ENCODE measurements around the gene CDADC1. TPM values are rescaled to one million over a fixed set of nuclear protein-coding genes. Genes with fewer than 3 reads are reported as not detected.

CDADC1 gene
- total and polyA plus RNA-seq, 2 of the 13 experiments (the other 11 are each of a cell fraction or from before 2014, with no cell fraction given), result 2.4 to 9.0 TPM

DNA sequence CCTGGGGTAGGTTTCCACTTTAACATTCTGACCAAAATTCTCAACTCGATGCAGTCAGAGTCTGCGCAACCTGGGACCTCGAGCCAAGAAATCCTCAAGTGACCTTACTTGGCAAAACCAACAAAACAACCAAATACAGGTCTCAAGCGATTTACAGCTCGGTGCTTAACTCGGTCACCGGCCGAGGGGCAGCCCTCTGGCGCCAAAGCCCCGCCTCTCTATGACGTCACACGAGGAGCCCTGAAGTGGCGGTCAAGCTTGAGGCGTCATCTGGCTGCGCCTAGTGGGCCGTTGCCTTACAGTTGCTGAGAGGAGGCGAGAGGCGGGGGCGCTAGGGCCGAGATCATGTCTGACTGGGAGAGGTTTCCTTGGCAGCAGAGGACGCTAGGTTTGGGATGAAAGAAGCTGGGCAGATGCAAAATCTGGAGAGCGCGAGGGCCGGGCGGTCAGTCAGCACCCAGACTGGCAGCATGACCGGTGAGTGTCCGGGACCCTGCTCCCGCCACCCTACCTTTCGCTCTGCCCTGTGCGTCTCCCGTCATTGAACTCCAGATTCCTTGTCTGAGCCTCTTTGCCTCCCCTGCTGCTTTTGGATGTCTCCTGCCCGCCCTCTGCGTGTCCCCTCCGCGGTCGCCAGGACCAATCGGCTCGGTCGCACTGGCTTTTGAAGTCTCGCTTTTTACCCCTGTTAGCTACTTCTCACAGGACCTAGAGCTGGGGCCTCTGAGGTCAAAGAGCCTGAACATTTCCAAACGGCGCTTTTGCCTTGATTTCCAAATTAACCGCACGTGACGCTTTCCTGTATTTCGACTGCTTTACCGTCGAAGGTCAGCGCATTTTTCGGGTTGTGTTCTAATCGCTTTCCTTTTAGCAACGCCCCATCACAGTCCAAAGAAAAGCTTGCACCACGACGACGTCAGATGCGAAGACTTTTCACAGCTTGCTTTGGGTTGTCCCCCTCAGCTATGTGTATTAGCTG is at the start of gene CDADC1 (continued):
- TF ChIP-seq, protein P1, sequence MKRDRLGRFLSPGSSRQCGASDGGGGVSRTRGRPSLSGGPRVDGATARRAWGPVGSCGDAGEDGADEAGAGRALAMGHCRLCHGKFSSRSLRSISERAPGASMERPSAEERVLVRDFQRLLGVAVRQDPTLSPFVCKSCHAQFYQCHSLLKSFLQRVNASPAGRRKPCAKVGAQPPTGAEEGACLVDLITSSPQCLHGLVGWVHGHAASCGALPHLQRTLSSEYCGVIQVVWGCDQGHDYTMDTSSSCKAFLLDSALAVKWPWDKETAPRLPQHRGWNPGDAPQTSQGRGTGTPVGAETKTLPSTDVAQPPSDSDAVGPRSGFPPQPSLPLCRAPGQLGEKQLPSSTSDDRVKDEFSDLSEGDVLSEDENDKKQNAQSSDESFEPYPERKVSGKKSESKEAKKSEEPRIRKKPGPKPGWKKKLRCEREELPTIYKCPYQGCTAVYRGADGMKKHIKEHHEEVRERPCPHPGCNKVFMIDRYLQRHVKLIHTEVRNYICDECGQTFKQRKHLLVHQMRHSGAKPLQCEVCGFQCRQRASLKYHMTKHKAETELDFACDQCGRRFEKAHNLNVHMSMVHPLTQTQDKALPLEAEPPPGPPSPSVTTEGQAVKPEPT (CRISPR knock-in tag; IDR thresholded peaks at IDR 0.05; ENCODE audit: low read depth), result no peak
- TF ChIP-seq KAT7 (CRISPR knock-in tag; IDR thresholded peaks at IDR 0.05; ENCODE audit: borderline replicate concordance), result no peak; the same call in 1 of the 2 replicates
- peak; percentile 70 for TF ChIP-seq PHF8 (CRISPR knock-in tag; IDR thresholded peaks at IDR 0.05)
- TF ChIP-seq ZNF282 (IDR thresholded peaks at IDR 0.05; ENCODE audit: partially characterized antibody), result no peak
- peak; percentile 79 for TF ChIP-seq RFX3 (CRISPR knock-in tag; IDR thresholded peaks at IDR 0.05)
- TF ChIP-seq, protein P2, sequence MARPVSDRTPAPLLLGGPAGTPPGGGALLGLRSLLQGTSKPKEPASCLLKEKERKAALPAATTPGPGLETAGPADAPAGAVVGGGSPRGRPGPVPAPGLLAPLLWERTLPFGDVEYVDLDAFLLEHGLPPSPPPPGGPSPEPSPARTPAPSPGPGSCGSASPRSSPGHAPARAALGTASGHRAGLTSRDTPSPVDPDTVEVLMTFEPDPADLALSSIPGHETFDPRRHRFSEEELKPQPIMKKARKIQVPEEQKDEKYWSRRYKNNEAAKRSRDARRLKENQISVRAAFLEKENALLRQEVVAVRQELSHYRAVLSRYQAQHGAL (CRISPR knock-in tag; IDR thresholded peaks at IDR 0.05; ENCODE audit: not compliant biosample characterization), result no peak
- 0 out of 2 replicates have a peak, but pooled peaks have one; percentile 50 for TF ChIP-seq SAFB2 (CRISPR knock-in tag; IDR thresholded peaks at IDR 0.05; ENCODE audit: borderline replicate concordance, low read depth)
- peak; percentile 40 for TF ChIP-seq FOXA3 (CRISPR knock-in tag; IDR thresholded peaks at IDR 0.05)
- TF ChIP-seq SIN3A (IDR thresholded peaks at IDR 0.05; ENCODE audit: borderline replicate concordance, low read depth, low read length), result peak; percentile 79
- TF ChIP-seq ZFP90 (CRISPR knock-in tag; IDR thresholded peaks at IDR 0.05; ENCODE audit: borderline replicate concordance), result 0 out of 2 replicates have a peak, but pooled peaks have one; percentile 17
- 0 out of 2 replicates have a peak, but pooled peaks have one; percentile 30 for TF ChIP-seq RFXAP (CRISPR knock-in tag; IDR thresholded peaks at IDR 0.05; ENCODE audit: borderline replicate concordance)
- TF ChIP-seq CBX1 (IDR thresholded peaks at IDR 0.05; ENCODE audit: low read depth), result peak; percentile 23
- no peak for TF ChIP-seq NKX3-1 (CRISPR knock-in tag; IDR thresholded peaks at IDR 0.05)
- TF ChIP-seq ZNF546 (CRISPR knock-in tag; conservative IDR thresholded peaks at IDR 0.05), result no peak
- 0 out of 2 replicates have a peak, but pooled peaks have one; percentile 16 for TF ChIP-seq ZNF619 (CRISPR knock-in tag; IDR thresholded peaks at IDR 0.05)
- no peak for TF ChIP-seq NRL (CRISPR knock-in tag; IDR thresholded peaks at IDR 0.05; ENCODE audit: borderline replicate concordance)
- TF ChIP-seq ZNF44 (CRISPR knock-in tag; IDR thresholded peaks at IDR 0.05), result no peak; the same call in 1 of the 2 replicates
- no peak; the same call in 1 of the 2 replicates for TF ChIP-seq ZNF652 (CRISPR knock-in tag; IDR thresholded peaks at IDR 0.05; ENCODE audit: borderline replicate concordance, low read depth)
- TF ChIP-seq, protein P3, sequence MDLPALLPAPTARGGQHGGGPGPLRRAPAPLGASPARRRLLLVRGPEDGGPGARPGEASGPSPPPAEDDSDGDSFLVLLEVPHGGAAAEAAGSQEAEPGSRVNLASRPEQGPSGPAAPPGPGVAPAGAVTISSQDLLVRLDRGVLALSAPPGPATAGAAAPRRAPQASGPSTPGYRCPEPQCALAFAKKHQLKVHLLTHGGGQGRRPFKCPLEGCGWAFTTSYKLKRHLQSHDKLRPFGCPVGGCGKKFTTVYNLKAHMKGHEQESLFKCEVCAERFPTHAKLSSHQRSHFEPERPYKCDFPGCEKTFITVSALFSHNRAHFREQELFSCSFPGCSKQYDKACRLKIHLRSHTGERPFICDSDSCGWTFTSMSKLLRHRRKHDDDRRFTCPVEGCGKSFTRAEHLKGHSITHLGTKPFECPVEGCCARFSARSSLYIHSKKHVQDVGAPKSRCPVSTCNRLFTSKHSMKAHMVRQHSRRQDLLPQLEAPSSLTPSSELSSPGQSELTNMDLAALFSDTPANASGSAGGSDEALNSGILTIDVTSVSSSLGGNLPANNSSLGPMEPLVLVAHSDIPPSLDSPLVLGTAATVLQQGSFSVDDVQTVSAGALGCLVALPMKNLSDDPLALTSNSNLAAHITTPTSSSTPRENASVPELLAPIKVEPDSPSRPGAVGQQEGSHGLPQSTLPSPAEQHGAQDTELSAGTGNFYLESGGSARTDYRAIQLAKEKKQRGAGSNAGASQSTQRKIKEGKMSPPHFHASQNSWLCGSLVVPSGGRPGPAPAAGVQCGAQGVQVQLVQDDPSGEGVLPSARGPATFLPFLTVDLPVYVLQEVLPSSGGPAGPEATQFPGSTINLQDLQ (CRISPR knock-in tag; IDR thresholded peaks at IDR 0.05), result peak; percentile 38; the same call in 1 of the 2 replicates
- peak; percentile 87 for TF ChIP-seq POLR2G (IDR thresholded peaks at IDR 0.05; ENCODE audit: low read depth, low read length)
- TF ChIP-seq RFX5 (IDR thresholded peaks at IDR 0.05; ENCODE audit: low read depth, low read length), result peak; percentile 78
- no peak for TF ChIP-seq ZC3H13 (CRISPR knock-in tag; IDR thresholded peaks at IDR 0.05)
- TF ChIP-seq FOXA1 (IDR thresholded peaks at IDR 0.05), result no peak
- TF ChIP-seq FOXA1 (CRISPR knock-in tag; IDR thresholded peaks at IDR 0.05), result peak; percentile 32; the same call in 1 of the 2 replicates
- peak; percentile 57; the same call in 1 of the 2 replicates for TF ChIP-seq GATAD2A (CRISPR knock-in tag; IDR thresholded peaks at IDR 0.05)

Measured in HepG2 (cell line).